Lung (tissue), 12 donors: ENCODE data around the gene EGF. TPM values are rescaled to one million over a fixed set of nuclear protein-coding genes. Genes with fewer than 3 reads are reported as not detected.
A peak's percentile ranks its signal among the peaks of the same experiment; 100 is the strongest.

Source experiments
- ATAC-seq: fragments of 200-7000 bp; cut with Tn5 transposase; one replicate; pipeline ENCODE4 v1.9.1; 2020; ENCODE audit warnings: moderate number of reproducible peaks; ENCODE audit not compliant: insufficient read depth, low FRiP score
- DNase-seq, 3 donors: peaks; one replicate each; pipeline ENCODE4 v3.0.0-alpha.2; 2013 to 2017
- H3K27ac ChIP-seq, 2 donors: one replicate each; pipeline ENCODE4 v1.5.1; 2013; ENCODE audit warnings: mild to moderate bottlenecking in 2 of 2, moderate library complexity in 2 of 2, control low read depth in 1 of 2, inconsistent platforms in 1 of 2, low read depth in 1 of 2, low read length in 1 of 2
- H3K27me3 ChIP-seq, 3 donors: one replicate each; pipeline ENCODE4 v1.5.1; 2013; ENCODE audit warnings: low read length in 2 of 3; ENCODE audit not compliant: control insufficient read depth in 3 of 3, insufficient read depth in 3 of 3
- H3K36me3 ChIP-seq, 4 donors: one replicate each; pipeline ENCODE4 v1.5.1; 2013; ENCODE audit warnings: low read length in 4 of 4, mild to moderate bottlenecking in 1 of 4, moderate library complexity in 1 of 4; ENCODE audit not compliant: control insufficient read depth in 4 of 4, insufficient read depth in 4 of 4
- H3K4me1 ChIP-seq, 5 donors: one replicate each; pipeline ENCODE4 v1.5.1; 2013; ENCODE audit warnings: low read length in 5 of 5, mild to moderate bottlenecking in 2 of 5, moderate library complexity in 1 of 5; ENCODE audit not compliant: control insufficient read depth in 5 of 5, insufficient read depth in 5 of 5
- H3K4me3 ChIP-seq: one replicate; pipeline ENCODE4 v1.5.1; 2013; ENCODE audit warnings: mild to moderate bottlenecking, control low read depth, moderate library complexity
- H3K9ac ChIP-seq, 2 donors: one replicate each; pipeline ENCODE4 v1.5.1; 2013; ENCODE audit warnings: low read length in 2 of 2, control low read depth in 1 of 2; ENCODE audit not compliant: insufficient read depth in 1 of 2
- H3K9me3 ChIP-seq, 4 donors: one replicate each; pipeline ENCODE4 v1.5.1; 2013; ENCODE audit warnings: low read length in 3 of 4, mild to moderate bottlenecking in 1 of 4, moderate library complexity in 1 of 4; ENCODE audit not compliant: control insufficient read depth in 4 of 4, insufficient read depth in 3 of 4
- WGBS, 2 donors: extraction: QIAGEN DNeasy Blood & Tissue Kit; methylation state at CpG; one replicate each; pipeline ENCODE4 v1.1.7; 2013; 5-methylcytosine and 5-hydroxymethylcytosine counted together
- polyA plus RNA-seq, 2 donors: library from polyadenylated mRNA; stranded (reverse); fragments of 200-250 nt; gene quantifications; one replicate each; pipeline ENCODE4 v1.2.1, GENCODE V29; 2013
- total RNA-seq, 2 donors: library from RNA; depleted of rRNA in 1 of 2; stranded (reverse); fragments of >200 nt in 1 of 2; gene quantifications; one replicate each; pipeline ENCODE4 v1.2.1, GENCODE V29; 2014 to 2021
- TF ChIP-seq, protein P1 (sequence below): IDR thresholded peaks from 2 replicates; pipeline ENCODE4 v1.5.1; 2012; ENCODE audit warnings: mild to moderate bottlenecking; ENCODE audit errors: control extremely low read depth, extremely low read depth
- donor health status: control.
- donor health status: control.
- donor health status: Bipolar disorder and iron deficiency.
- donor health status: healthy.
- donor health status: DM: yes; HTN: yes; CAD: no.

Gene EGF
- total and polyA plus RNA-seq, 4 donors = 0.75 to 2.6 (median 1.5) TPM

DNA sequence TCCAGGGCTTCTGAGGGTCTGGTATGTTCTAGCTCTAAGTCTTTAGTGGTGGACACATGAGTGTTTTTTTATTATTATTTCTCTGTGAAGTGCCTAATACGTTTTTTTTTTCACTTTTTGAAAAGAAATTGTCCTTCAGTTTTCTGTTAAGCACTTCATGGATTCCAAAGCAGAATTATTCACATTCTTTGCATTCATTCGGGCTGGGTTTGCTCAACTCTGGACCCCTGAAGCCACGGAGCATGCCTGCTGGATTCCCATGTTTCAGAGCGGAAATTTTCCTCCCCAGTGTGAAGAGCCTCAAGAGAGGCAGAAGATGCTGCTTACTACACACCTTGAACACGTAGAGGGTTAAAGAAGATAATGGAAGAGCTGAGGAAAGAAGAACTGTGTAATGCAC lies 107.5 kb downstream of the EGF start:
- peak in 2 of 3 donors; percentile 27 to 31 for DNase-seq
- no peak overlapping the region for H3K27ac ChIP-seq

DNA sequence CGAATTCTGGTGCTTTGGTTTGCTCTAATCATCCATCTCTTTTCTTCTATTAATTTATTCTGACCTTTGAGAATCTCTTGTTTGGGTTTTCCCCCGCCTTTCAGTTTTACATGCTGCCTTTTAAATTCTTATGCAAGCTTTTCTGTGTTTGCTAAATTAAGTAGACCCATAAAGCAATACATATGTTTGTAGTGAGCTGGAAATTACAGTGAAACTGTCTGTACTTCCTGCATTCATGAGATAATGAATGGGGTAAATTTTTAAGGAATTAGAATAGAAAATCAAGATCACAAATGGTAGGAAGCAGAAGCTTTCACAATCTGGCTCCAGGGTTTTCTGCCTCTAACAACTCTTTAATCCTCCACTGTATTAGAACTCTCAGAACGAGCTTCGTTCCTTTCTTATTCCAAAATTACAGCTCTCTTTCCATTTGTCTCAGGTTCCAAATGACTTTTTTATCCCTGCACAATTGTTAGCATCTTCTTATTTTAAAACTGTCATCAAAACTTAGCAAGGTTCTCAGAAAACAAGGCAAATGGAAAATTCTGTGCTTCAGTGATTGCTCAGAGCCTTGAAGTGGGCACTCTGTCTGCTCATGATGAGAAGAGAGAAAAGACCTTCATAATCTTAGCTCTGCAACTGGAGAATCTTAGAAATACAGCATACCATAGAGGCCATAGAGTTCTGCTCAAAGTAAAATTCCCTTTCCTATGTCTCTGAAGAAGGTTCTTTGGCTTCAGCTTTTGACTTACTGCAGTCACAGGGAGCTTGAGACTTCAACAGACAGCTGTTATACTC lies 108.2 kb downstream of the EGF start:
- H3K4me3 ChIP-seq = no peak overlapping the region
- no peaks in the 10 kb centered on the region for H3K27me3 ChIP-seq
- H3K27ac ChIP-seq = no peak overlapping the region
- TF ChIP-seq, protein P1, sequence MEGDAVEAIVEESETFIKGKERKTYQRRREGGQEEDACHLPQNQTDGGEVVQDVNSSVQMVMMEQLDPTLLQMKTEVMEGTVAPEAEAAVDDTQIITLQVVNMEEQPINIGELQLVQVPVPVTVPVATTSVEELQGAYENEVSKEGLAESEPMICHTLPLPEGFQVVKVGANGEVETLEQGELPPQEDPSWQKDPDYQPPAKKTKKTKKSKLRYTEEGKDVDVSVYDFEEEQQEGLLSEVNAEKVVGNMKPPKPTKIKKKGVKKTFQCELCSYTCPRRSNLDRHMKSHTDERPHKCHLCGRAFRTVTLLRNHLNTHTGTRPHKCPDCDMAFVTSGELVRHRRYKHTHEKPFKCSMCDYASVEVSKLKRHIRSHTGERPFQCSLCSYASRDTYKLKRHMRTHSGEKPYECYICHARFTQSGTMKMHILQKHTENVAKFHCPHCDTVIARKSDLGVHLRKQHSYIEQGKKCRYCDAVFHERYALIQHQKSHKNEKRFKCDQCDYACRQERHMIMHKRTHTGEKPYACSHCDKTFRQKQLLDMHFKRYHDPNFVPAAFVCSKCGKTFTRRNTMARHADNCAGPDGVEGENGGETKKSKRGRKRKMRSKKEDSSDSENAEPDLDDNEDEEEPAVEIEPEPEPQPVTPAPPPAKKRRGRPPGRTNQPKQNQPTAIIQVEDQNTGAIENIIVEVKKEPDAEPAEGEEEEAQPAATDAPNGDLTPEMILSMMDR = no peak
- no peak overlapping the region for H3K9ac ChIP-seq
- no peak for ATAC-seq
- 75 to 79% methylated on average over 4 of the region's 4 CpGs for WGBS, 2 donors
- H3K36me3 ChIP-seq = no peaks in the 10 kb centered on the region
- no peak for DNase-seq
- H3K9me3 ChIP-seq = no peaks in the 10 kb centered on the region
- H3K4me1 ChIP-seq = peaks cover 0 to 12% (median 0%) of the 10 kb centered on the region in 5 donors

More for the DNA sequence above, 107.5 kb downstream of the EGF start:
- Histone ChIP-seq H3K27me3 (no peaks in the 10 kb centered on the region), H3K36me3 (no peaks in the 10 kb centered on the region), H3K9ac (no peak overlapping the region), H3K4me1 (peaks cover 0 to 6% (median 0%) of the 10 kb centered on the region in 5 donors), H3K9me3 (no peaks in the 10 kb centered on the region), H3K4me3 (no peak overlapping the region)
- TF ChIP-seq, protein P1 = no peak
- ATAC-seq = no peak
- WGBS, 2 donors = 49 to 73% methylated on average over 5 of the region's 5 CpGs

DNA sequence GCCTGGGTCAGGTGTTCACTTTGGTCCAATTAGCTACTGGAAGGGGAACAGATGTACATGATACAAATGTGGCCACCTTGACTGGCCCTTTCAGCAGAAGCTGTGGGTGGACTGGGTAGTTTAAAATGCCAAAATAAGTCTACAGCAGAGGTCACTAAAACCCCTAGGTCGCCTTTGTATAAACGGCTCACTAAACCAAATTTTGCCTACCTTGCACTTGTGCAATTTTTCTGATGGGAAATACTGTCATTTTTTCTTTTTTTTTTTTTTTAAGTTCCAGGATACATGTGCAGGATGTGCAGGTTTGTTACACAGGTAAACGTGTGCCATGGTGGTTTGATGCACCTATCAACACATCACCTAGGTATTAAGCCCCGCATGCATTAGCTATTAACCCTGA lies 109.8 kb downstream of the EGF start:
- TF ChIP-seq, protein P1 = no peak
- Histone ChIP-seq H3K36me3 (no peaks in the 10 kb centered on the region), H3K27me3 (no peaks in the 10 kb centered on the region), H3K27ac (no peak overlapping the region), H3K9me3 (no peaks in the 10 kb centered on the region), H3K9ac (no peak overlapping the region), H3K4me1 (peaks cover 0 to 17% (median 0%) of the 10 kb centered on the region in 5 donors), H3K4me3 (no peak overlapping the region)
- DNase-seq (no peak), ATAC-seq (no peak)
- WGBS, 2 donors = 92 to 93% methylated on average over 4 of the region's 4 CpGs

DNA sequence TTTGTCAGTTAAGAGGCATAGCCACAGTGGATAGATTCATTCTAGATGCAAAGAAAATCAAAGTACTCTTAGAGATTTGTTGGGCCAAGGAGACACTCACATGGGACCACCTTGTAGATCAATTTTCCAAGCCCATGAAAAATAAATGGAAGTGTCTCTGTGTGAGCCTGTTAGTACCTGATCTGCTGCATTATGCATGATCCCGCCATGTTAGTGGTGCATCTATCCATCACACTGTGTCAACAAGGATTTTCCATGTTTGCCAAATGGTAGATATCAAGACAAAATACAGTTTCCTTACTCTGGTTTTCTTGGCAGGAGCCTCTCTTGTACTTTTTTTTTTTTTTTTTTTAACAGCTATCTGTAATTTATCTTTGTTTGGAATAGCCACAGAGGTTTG lies 112.4 kb downstream of the EGF start:
- no peak for DNase-seq
- Histone ChIP-seq H3K27ac (no peak overlapping the region), H3K4me1 (peaks cover 0 to 17% (median 0%) of the 10 kb centered on the region in 5 donors), H3K9ac (no peak overlapping the region), H3K4me3 (no peak overlapping the region), H3K27me3 (no peaks in the 10 kb centered on the region), H3K36me3 (no peaks in the 10 kb centered on the region), H3K9me3 (no peaks in the 10 kb centered on the region)
- 93 to 100% methylated on average over 1 of the region's 1 CpG for WGBS, 2 donors
- ATAC-seq = no peak
- TF ChIP-seq, protein P1 = no peak
